Spleen (tissue), 11 donors: ENCODE measurements around the gene GALNTL6. TPM values are rescaled to one million over a fixed set of nuclear protein-coding genes. Genes with fewer than 3 reads are reported as not detected.

ENCODE experiments used
- DNase-seq: peaks from one replicate; pipeline ENCODE4 v3.0.0-alpha.2; 2020
- H3K27ac ChIP-seq, 8 donors: fragments of 200-600 bp; sonication (generic) in 7 of 8; 1 replicate in 4 of 8; 2 replicates in 4 of 8; pipeline versions ENCODE4 v1.5.0 to v1.8.0; 2016 to 2021; ENCODE audit warnings: inconsistent platforms in 4 of 8, mild to moderate bottlenecking in 4 of 8, moderate library complexity in 1 of 8
- H3K27me3 ChIP-seq, 7 donors: fragments of 200-600 bp; sonication (generic) in 6 of 7; replicated peaks in 1 of 7; 1 replicate in 4 of 7; 2 replicates in 3 of 7; pipeline versions ENCODE4 v1.5.0 to v1.8.0; 2016 to 2021; ENCODE audit warnings: inconsistent platforms in 3 of 7, mild to moderate bottlenecking in 1 of 7
- H3K36me3 ChIP-seq, 6 donors: fragments of 200-600 bp; sonication (generic) in 5 of 6; 1 replicate in 4 of 6; 2 replicates in 2 of 6; pipeline versions ENCODE4 v1.5.0 to v1.8.0; 2016 to 2021; ENCODE audit warnings: inconsistent platforms in 2 of 6
- H3K4me1 ChIP-seq, 6 donors: fragments of 200-600 bp; sonication (generic) in 5 of 6; 1 replicate in 3 of 6; 2 replicates in 3 of 6; pipeline versions ENCODE4 v1.5.0 to v1.8.0; 2016 to 2021; ENCODE audit warnings: inconsistent platforms in 3 of 6
- H3K4me3 ChIP-seq, 8 donors: fragments of 200-600 bp; sonication (generic) in 7 of 8; 1 replicate in 4 of 8; 2 replicates in 4 of 8; pipeline versions ENCODE4 v1.5.0 to v1.8.0; 2016 to 2021; ENCODE audit warnings: inconsistent platforms in 4 of 8, mild to moderate bottlenecking in 4 of 8, moderate library complexity in 2 of 8
- H3K9me3 ChIP-seq, 8 donors: fragments of 200-600 bp; sonication (generic) in 7 of 8; 1 replicate in 4 of 8; 2 replicates in 4 of 8; pipeline versions ENCODE4 v1.5.0 to v1.8.0; 2016 to 2021; ENCODE audit warnings: inconsistent platforms in 4 of 8
- POLR2A ChIP-seq, 3 donors: fragments of 450-650 bp; IDR thresholded peaks; one replicate each; pipeline ENCODE4 v1.5.1; 2017; ENCODE audit warnings: antibody characterized with exemption in 3 of 3, mild to moderate bottlenecking in 1 of 3
- POLR2AphosphoS5 ChIP-seq, 3 donors: sonication (generic); formaldehyde crosslinking; IDR thresholded peaks; one replicate each; pipeline ENCODE4 v1.5.1; 2017; ENCODE audit warnings: antibody characterized with exemption in 3 of 3
- WGBS, 5 donors: extraction: QIAGEN DNeasy Blood & Tissue Kit in 3 of 5; methylation state at CpG; one replicate each; pipeline versions ENCODE4 v1.1.5 to v1.1.7; 2013 to 2018; 5-methylcytosine and 5-hydroxymethylcytosine counted together
- intact Hi-C: fragments of 100-400 bp; cut with DNase I; formaldehyde crosslinking; loops from one replicate; pipeline ENCODE4 v1.15.0; 2023; ENCODE audit warnings: low total_unique reads
- polyA plus RNA-seq, 3 donors: library from polyadenylated mRNA; stranded (reverse); fragments of 200-250 nt; gene quantifications; one replicate each; pipeline ENCODE4 v1.2.1, GENCODE V29; 2013
- total RNA-seq, 7 donors: library from RNA; depleted of rRNA in 3 of 7; stranded (reverse); fragments of >200 nt in 3 of 7; fragmentation: NEBNext Ultra II Directional in 4 of 7; extraction: Animal tissue kit (Norgen Biotek cat#: 25700) in 4 of 7; gene quantifications; one replicate each; pipeline versions ENCODE4 v1.1.0 to v1.2.1, GENCODE V29; 2016 to 2021
- TF ChIP-seq, protein P1 (sequence below), 11 experiments: fragments of 200-600 bp in 7 of 11; fragments of 450-650 bp in 4 of 11; sonication (generic) in 4 of 11; IDR thresholded peaks in 8 of 11; conservative IDR thresholded peaks in 3 of 11; 1 replicate in 7 of 11; 2 replicates in 4 of 11; pipeline versions ENCODE4 v1.4.0 to v1.8.0; 2016 to 2021; ENCODE audit warnings: antibody characterized with exemption in 11 of 11, inconsistent platforms in 4 of 11, mild to moderate bottlenecking in 1 of 11
- donor health status: healthy with polysubstance abuse.
- donor health status: DM: no; HTN: no; CAD: no; lungs with moderate emphysema.
- donor health status: DM: no; HTN: no; CAD: no.
- donor health status: Bipolar disorder and iron deficiency.
- donor health status: healthy.
- donor health status: DM: no; HTN: no; CAD: no.
- donor health status: DM: yes; HTN: yes; CAD: no.

GALNTL6 gene
- total and polyA plus RNA-seq, 10 donors, result 3.2 to 12.5 (median 7.1) TPM

DNA sequence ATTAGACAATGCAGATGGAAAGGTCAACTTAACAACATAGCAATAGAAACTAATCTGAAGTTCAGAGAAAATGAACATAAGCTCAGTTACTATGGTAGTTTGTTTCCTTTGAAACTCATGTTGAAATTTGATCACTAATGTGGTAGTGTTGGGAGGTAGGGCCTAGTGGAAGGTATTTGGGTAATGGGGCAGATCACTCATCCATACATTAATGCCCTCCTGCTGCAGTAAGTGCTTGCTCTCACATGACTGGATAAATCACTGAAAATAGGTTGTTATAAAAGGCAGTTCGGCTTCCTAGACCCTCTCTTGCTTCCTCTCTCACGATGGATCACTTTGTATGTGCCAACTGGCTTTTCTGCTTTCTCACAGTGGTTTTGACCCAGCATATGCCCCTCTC, 788.0 kb downstream of the GALNTL6 start:
- Histone ChIP-seq H3K4me3 (no peak overlapping the region), H3K4me1 (no peaks in the 10 kb centered on the region), H3K27ac (no peak overlapping the region), H3K36me3 (no peaks in the 10 kb centered on the region), H3K27me3 (no peaks in the 10 kb centered on the region), H3K9me3 (no peaks in the 10 kb centered on the region)
- intact Hi-C loops, result no loop called here
- DNase-seq, result no peak
- TF ChIP-seq POLR2AphosphoS5 (IDR thresholded peaks at IDR 0.05) (no peak), POLR2A (IDR thresholded peaks at IDR 0.05) (no peak)
- TF ChIP-seq, protein P1, sequence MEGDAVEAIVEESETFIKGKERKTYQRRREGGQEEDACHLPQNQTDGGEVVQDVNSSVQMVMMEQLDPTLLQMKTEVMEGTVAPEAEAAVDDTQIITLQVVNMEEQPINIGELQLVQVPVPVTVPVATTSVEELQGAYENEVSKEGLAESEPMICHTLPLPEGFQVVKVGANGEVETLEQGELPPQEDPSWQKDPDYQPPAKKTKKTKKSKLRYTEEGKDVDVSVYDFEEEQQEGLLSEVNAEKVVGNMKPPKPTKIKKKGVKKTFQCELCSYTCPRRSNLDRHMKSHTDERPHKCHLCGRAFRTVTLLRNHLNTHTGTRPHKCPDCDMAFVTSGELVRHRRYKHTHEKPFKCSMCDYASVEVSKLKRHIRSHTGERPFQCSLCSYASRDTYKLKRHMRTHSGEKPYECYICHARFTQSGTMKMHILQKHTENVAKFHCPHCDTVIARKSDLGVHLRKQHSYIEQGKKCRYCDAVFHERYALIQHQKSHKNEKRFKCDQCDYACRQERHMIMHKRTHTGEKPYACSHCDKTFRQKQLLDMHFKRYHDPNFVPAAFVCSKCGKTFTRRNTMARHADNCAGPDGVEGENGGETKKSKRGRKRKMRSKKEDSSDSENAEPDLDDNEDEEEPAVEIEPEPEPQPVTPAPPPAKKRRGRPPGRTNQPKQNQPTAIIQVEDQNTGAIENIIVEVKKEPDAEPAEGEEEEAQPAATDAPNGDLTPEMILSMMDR (IDR thresholded peaks at IDR 0.05 in 8 of 11, conservative IDR thresholded peaks at IDR 0.05 in 3 of 11), result no peak
- 33 to 71% (median 63%) methylated on average over 2 of the region's 2 CpGs for WGBS, 5 donors

DNA sequence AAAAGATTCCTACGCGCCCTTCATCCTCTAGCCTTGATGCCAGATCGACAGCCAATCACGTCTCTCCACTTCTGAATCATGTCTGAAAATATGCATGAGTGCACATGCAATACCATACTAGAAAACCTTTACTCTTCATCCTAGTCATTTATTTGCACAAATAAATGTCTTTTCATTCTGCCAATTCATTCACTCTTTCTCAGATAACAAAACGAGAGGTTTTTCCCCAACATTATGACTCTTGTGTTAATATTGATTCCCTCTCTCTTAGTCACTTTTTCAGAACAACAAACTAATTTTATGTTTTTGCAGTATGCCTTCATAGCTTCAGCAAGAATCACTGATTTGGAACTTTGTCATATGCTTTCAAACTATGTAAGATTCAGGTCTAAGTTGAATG, 806.0 kb downstream of the GALNTL6 start:
- intact Hi-C loops, result no loop called here
- H3K4me1 ChIP-seq, result no peaks in the 10 kb centered on the region
- no peaks in the 10 kb centered on the region for H3K9me3 ChIP-seq
- WGBS, 5 donors, result 87 to 94% (median 91%) methylated on average over 5 of the region's 5 CpGs
- no peak overlapping the region for H3K4me3 ChIP-seq
- no peaks in the 10 kb centered on the region for H3K27me3 ChIP-seq
- H3K36me3 ChIP-seq, result no peaks in the 10 kb centered on the region
- no peak overlapping the region for H3K27ac ChIP-seq
- TF ChIP-seq POLR2AphosphoS5 (IDR thresholded peaks at IDR 0.05) (no peak), POLR2A (IDR thresholded peaks at IDR 0.05) (no peak)
- TF ChIP-seq, protein P1 (IDR thresholded peaks at IDR 0.05 in 8 of 11, conservative IDR thresholded peaks at IDR 0.05 in 3 of 11), result no peak
- DNase-seq, result no peak

DNA sequence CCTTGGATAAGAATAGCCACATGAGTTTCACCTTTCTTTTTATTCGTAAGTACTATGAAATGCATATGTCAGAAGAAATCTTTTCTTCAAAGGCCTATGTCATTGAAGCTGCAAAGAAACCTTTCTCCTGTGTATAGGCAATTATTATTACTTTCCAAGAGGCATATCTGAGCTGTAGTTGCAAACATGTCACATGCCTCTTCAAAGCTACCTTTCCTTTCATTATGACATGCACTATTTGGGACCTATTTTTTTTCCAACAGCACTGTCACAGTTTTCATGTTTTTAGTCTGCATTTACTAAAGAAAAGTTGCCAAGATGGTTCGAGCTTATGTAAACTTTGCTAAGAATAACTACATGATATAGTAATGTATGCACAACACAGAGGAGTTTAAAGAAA, 806.6 kb downstream of the GALNTL6 start:
- Histone ChIP-seq H3K27ac (no peak overlapping the region), H3K9me3 (no peaks in the 10 kb centered on the region), H3K4me1 (no peaks in the 10 kb centered on the region), H3K36me3 (no peaks in the 10 kb centered on the region), H3K4me3 (no peak overlapping the region), H3K27me3 (no peaks in the 10 kb centered on the region)
- 84 to 90% (median 85%) methylated on average over 2 of the region's 2 CpGs for WGBS, 5 donors
- intact Hi-C loops, result no loop called here
- DNase-seq, result no peak
- TF ChIP-seq POLR2AphosphoS5 (IDR thresholded peaks at IDR 0.05) (no peak), POLR2A (IDR thresholded peaks at IDR 0.05) (no peak)
- TF ChIP-seq, protein P1 (IDR thresholded peaks at IDR 0.05 in 8 of 11, conservative IDR thresholded peaks at IDR 0.05 in 3 of 11), result no peak

DNA sequence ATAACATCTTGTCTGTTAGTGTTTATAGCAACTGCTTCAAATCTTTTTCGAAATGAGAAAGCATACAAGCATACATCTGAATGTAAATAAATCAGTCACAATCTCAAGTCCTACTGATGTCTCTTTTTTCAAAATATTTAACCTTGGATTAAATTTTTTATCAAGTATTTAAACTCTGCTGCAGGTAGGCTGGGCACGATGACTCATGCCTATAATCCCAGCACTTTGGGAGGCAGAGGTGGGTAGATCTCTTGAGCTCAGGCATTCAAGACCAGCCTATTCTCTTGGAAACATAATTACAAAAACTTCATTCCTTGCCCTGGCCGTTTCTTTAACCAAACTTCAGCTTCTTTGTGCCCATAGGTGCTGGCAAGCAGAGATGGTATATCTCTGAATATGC, 815.1 kb downstream of the GALNTL6 start:
- no peak for DNase-seq
- TF ChIP-seq, protein P1 (IDR thresholded peaks at IDR 0.05 in 8 of 11, conservative IDR thresholded peaks at IDR 0.05 in 3 of 11), result no peak
- TF ChIP-seq POLR2A (IDR thresholded peaks at IDR 0.05), result no peak
- TF ChIP-seq POLR2AphosphoS5 (IDR thresholded peaks at IDR 0.05), result no peak
- intact Hi-C loops, result no loop called here
- Histone ChIP-seq H3K4me3 (no peak overlapping the region), H3K36me3 (no peaks in the 10 kb centered on the region), H3K4me1 (no peaks in the 10 kb centered on the region), H3K27me3 (no peaks in the 10 kb centered on the region), H3K9me3 (peaks cover 0 to 7% (median 0%) of the 10 kb centered on the region in 8 donors), H3K27ac (no peak overlapping the region)
- WGBS, 5 donors, result 57 to 73% (median 68%) methylated on average over 3 of the region's 3 CpGs
